Adrenal gland (tissue), 5 donors: ENCODE measurements around the gene ENAM.

ENCODE experiments used
- CTCF ChIP-seq, 6 experiments: fragments of 450-650 bp in 4 of 6; fragments of 200-600 bp in 2 of 6; sonication (generic) in 1 of 6; IDR thresholded peaks; 1 replicate in 5 of 6; 2 replicates in 1 of 6; pipeline versions ENCODE4 v1.5.1 to v1.8.0; 2016 to 2021; ENCODE audit warnings: antibody characterized with exemption in 6 of 6, mild to moderate bottlenecking in 2 of 6, moderate library complexity in 1 of 6
- POLR2A ChIP-seq, 2 donors: fragments of 450-650 bp; IDR thresholded peaks; one replicate each; pipeline ENCODE4 v1.6.1; 2017; ENCODE audit warnings: antibody characterized with exemption in 2 of 2, mild to moderate bottlenecking in 2 of 2, moderate library complexity in 1 of 2
- donor health status: DM: no; HTN: no; CAD: no.

GRCh38 chr4:70688795-70689231, 60.3 kb downstream of the ENAM start:
- TF ChIP-seq CTCF (IDR thresholded peaks at IDR 0.05) = no peak
- no peak for TF ChIP-seq POLR2A (IDR thresholded peaks at IDR 0.05)
